ENCODE data around the gene CEP104.

The CEP104 gene

GRCh38 chr1:3895951-3896325, 38.9 kb upstream of the CEP104 start:
- peaks cover 55% of the 10 kb centered on the region for H3K36me3 Mint-ChIP-seq (ENCODE audit: low read depth)
- no peak for DNase-seq
- H3K4me3 Mint-ChIP-seq: no peak overlapping the region
- H3K9me3 Mint-ChIP-seq: peaks cover 25% of the 10 kb centered on the region
- TF ChIP-seq CTCF (IDR thresholded peaks at IDR 0.05): no peak
- peaks cover 13% of the 10 kb centered on the region for H3K4me1 Mint-ChIP-seq
- H3K27me3 Mint-ChIP-seq (ENCODE audit: low read depth, poor library complexity): no peaks in the 10 kb centered on the region
- H3K27ac Mint-ChIP-seq: no peak overlapping the region

- no peak for TF ChIP-seq CTCF (IDR thresholded peaks at IDR 0.05)
- Mint-ChIP-seq H3K9me3 (peaks cover 25% of the 10 kb centered on the region), H3K36me3 (ENCODE audit: low read depth) (peaks cover 55% of the 10 kb centered on the region), H3K27ac (no peak overlapping the region), H3K27me3 (ENCODE audit: low read depth, poor library complexity) (no peaks in the 10 kb centered on the region), H3K4me1 (peaks cover 13% of the 10 kb centered on the region), H3K4me3 (no peak overlapping the region)
- no peak for DNase-seq
These were observed 38.4 kb upstream of the CEP104 start for GRCh38 chr1:3895279-3895950.

- no peak overlapping the region for H3K4me3 Mint-ChIP-seq
- TF ChIP-seq CTCF (IDR thresholded peaks at IDR 0.05): no peak
- DNase-seq: no peak
These were observed 37.7 kb upstream of the CEP104 start for GRCh38 chr1:3894626-3895278.

GRCh38 chr1:3893190-3893589, 36.2 kb upstream of the CEP104 start:
- no peak overlapping the region for H3K4me3 Mint-ChIP-seq
- no peak for TF ChIP-seq CTCF (IDR thresholded peaks at IDR 0.05)
- no peaks in the 10 kb centered on the region for H3K27me3 Mint-ChIP-seq (ENCODE audit: low read depth, poor library complexity)
- H3K27ac Mint-ChIP-seq: no peak overlapping the region
- H3K4me1 Mint-ChIP-seq: peaks cover 4% of the 10 kb centered on the region
- peaks cover 58% of the 10 kb centered on the region for H3K36me3 Mint-ChIP-seq (ENCODE audit: low read depth)
- peaks cover 17% of the 10 kb centered on the region for H3K9me3 Mint-ChIP-seq
- DNase-seq: no peak

More at GRCh38 chr1:3894626-3895278, 37.7 kb upstream of the CEP104 start:
- Mint-ChIP-seq H3K27ac (no peak overlapping the region), H3K27me3 (ENCODE audit: low read depth, poor library complexity) (no peaks in the 10 kb centered on the region), H3K9me3 (peaks cover 25% of the 10 kb centered on the region), H3K4me1 (peaks cover 13% of the 10 kb centered on the region), H3K36me3 (ENCODE audit: low read depth) (peaks cover 61% of the 10 kb centered on the region)

GRCh38 chr1:3892748-3893147, 35.7 kb upstream of the CEP104 start:
- Mint-ChIP-seq H3K4me3 (no peak overlapping the region), H3K27ac (peak overlapping the region; percentile 78), H3K36me3 (ENCODE audit: low read depth) (peaks cover 58% of the 10 kb centered on the region), H3K4me1 (peaks cover 4% of the 10 kb centered on the region), H3K9me3 (peaks cover 12% of the 10 kb centered on the region), H3K27me3 (ENCODE audit: low read depth, poor library complexity) (no peaks in the 10 kb centered on the region)
- no peak for TF ChIP-seq CTCF (IDR thresholded peaks at IDR 0.05)
- no peak for DNase-seq
